Fibroblast of lung (primary cell): ENCODE measurements around the gene PVALB.

Source experiments
- CTCF ChIP-seq, 2 donors: IDR thresholded peaks in 1 of 2; conservative IDR thresholded peaks in 1 of 2; 1 replicate in 1 of 2; 2 replicates in 1 of 2; pipeline ENCODE4 v1.5.1; 2011 to 2012; ENCODE audit warnings: low read length in 2 of 2, control low read depth in 1 of 2, inconsistent platforms in 1 of 2, low read depth in 1 of 2, mild to moderate bottlenecking in 1 of 2
- EZH2 ChIP-seq: IDR thresholded peaks from 2 replicates; pipeline ENCODE4 v1.5.1; 2012; ENCODE audit warnings: low read length, control low read depth, mild to moderate bottlenecking; ENCODE audit errors: missing control alignments

GRCh38 chr22:36833073-36833472 is 16.2 kb upstream of the PVALB start:
- TF ChIP-seq CTCF (conservative IDR thresholded peaks at IDR 0.05 in 1 of 2, IDR thresholded peaks at IDR 0.05 in 1 of 2; ENCODE audit: low read depth in 1 of 2, low read length in 2 of 2) (no peak), EZH2 (no peak)
